H1 (cell line): Measurements from ENCODE around the gene CDK4. TPM values are rescaled to one million over a fixed set of nuclear protein-coding genes. Genes with fewer than 3 reads are reported as not detected.
A peak's percentile ranks its signal among the peaks of the same experiment; 100 is the strongest.

Experiments used
- CTCF ChIA-PET: fragments of 300-600 bp; sonication (Branson Sonifier 250); formaldehyde crosslinking; loops from one replicate; lab custom pipeline; 2021; ENCODE audit not compliant: partially characterized antibody; lab: Charles Lee
- POLR2A ChIA-PET: fragments of 300-600 bp; sonication (Branson Sonifier 250); formaldehyde crosslinking; loops from one replicate; lab custom pipeline; 2021; ENCODE audit warnings: inconsistent platforms; ENCODE audit not compliant: partially characterized antibody; lab: Charles Lee
- DNase-seq, 2 experiments: peaks; one replicate each; pipeline versions ENCODE4 v3.0.0 to v3.0.0-alpha.2; 2010 to 2022; ENCODE audit warnings: low spot score in 2 of 2, low read depth in 1 of 2, mixed read lengths in 1 of 2
- FAIRE-seq: peaks from 2 replicates; lab custom pipeline; 2011; peaks lifted over from hg19 to GRCh38; lab: Jason Lieb, UNC
- H2AFZ ChIP-seq: 2 replicates; pipeline ENCODE4 v1.8.1; 2012; ENCODE audit warnings: low read length, inconsistent platforms
- H2AK5ac ChIP-seq: 2 replicates; pipeline ENCODE4 v1.6.1; 2013; ENCODE audit warnings: low read depth, low read length
- H2BK120ac ChIP-seq: replicated peaks from 2 replicates; pipeline ENCODE3; 2013; ENCODE audit warnings: low read depth, low read length, inconsistent platforms
- H2BK12ac ChIP-seq: 2 replicates; pipeline ENCODE4 v1.6.1; 2013; ENCODE audit warnings: low read depth, low read length
- H2BK15ac ChIP-seq: 2 replicates; pipeline ENCODE4 v1.6.1; 2013; ENCODE audit warnings: low read length
- H2BK20ac ChIP-seq: 2 replicates; pipeline ENCODE4 v1.6.1; 2013; ENCODE audit warnings: low read length
- H2BK5ac ChIP-seq: 2 replicates; pipeline ENCODE4 v1.6.1; 2013; ENCODE audit warnings: low read depth, low read length
- H3K14ac ChIP-seq: 2 replicates; pipeline ENCODE4 v1.6.1; 2013; ENCODE audit warnings: inconsistent platforms; ENCODE audit not compliant: insufficient read length
- H3K18ac ChIP-seq: 2 replicates; pipeline ENCODE4 v1.6.1; 2013; ENCODE audit warnings: low read length; ENCODE audit errors: extremely low read depth
- H3K23ac ChIP-seq: 2 replicates; pipeline ENCODE4 v1.6.1; 2013; ENCODE audit warnings: inconsistent platforms; ENCODE audit not compliant: insufficient read length
- H3K23me2 ChIP-seq: 2 replicates; pipeline ENCODE4 v1.6.1; 2013; ENCODE audit warnings: low read depth, low read length
- H3K27ac ChIP-seq: 2 replicates; pipeline ENCODE4 v1.6.1; 2011; ENCODE audit warnings: low read depth, low read length, inconsistent platforms
- H3K27me3 ChIP-seq, 4 experiments: replicated peaks in 1 of 4; 1 replicate in 1 of 4; 2 replicates in 3 of 4; pipeline versions ENCODE4 v1.6.1 to v1.8.1; 2011 to 2013; ENCODE audit warnings: low read length in 3 of 4, mild to moderate bottlenecking in 3 of 4, inconsistent platforms in 2 of 4, mixed read lengths in 2 of 4, moderate library complexity in 1 of 4; ENCODE audit not compliant: control insufficient read depth in 3 of 4, insufficient read depth in 3 of 4; ENCODE audit errors: extremely low read depth in 1 of 4
- H3K36me3 ChIP-seq, 4 experiments: 2 replicates each; pipeline versions ENCODE4 v1.6.1 to v1.8.1; 2011 to 2013; ENCODE audit warnings: mild to moderate bottlenecking in 4 of 4, low read length in 3 of 4, moderate library complexity in 2 of 4, control low read depth in 1 of 4, inconsistent platforms in 1 of 4; ENCODE audit not compliant: insufficient read depth in 4 of 4, control insufficient read depth in 2 of 4
- H3K4ac ChIP-seq: replicated peaks from 2 replicates; pipeline ENCODE3; 2013; ENCODE audit warnings: low read length, low read depth, mixed read lengths, inconsistent platforms; ENCODE audit not compliant: insufficient read length
- H3K4me1 ChIP-seq, 4 experiments: replicated peaks in 1 of 4; 1 replicate in 1 of 4; 2 replicates in 3 of 4; pipeline versions ENCODE4 v1.6.1 to v1.8.1; 2011 to 2013; ENCODE audit warnings: low read length in 3 of 4, inconsistent platforms in 2 of 4, mixed read lengths in 1 of 4; ENCODE audit not compliant: insufficient read depth in 4 of 4, control insufficient read depth in 3 of 4
- H3K4me2 ChIP-seq, 2 experiments: 2 replicates each; pipeline versions ENCODE4 v1.6.1 to v1.8.1; 2011 to 2013; ENCODE audit warnings: low read depth in 2 of 2, low read length in 2 of 2, control low read depth in 1 of 2, inconsistent platforms in 1 of 2, mild to moderate bottlenecking in 1 of 2; ENCODE audit not compliant: insufficient read depth in 1 of 2
- H3K4me3 ChIP-seq, 4 experiments: fragments of 200-600, 300-600 bp in 1 of 4; sonication (generic), shearing (Covaris generic), sonication (Bioruptor Twin) in 1 of 4; 2 replicates each; pipeline versions ENCODE4 v1.5.1 to v1.8.1; 2011 to 2016; ENCODE audit warnings: low read length in 4 of 4, low read depth in 3 of 4, control low read depth in 2 of 4, inconsistent platforms in 2 of 4, mild to moderate bottlenecking in 2 of 4, mixed read lengths in 1 of 4, moderate library complexity in 1 of 4; ENCODE audit not compliant: insufficient read depth in 2 of 4; ENCODE audit errors: extremely low read depth in 1 of 4
- H3K56ac ChIP-seq: replicated peaks from 2 replicates; pipeline ENCODE3; 2013; ENCODE audit warnings: low read depth, mild to moderate bottlenecking, mixed read lengths, low read length, inconsistent platforms; ENCODE audit not compliant: insufficient read length
- H3K79me1 ChIP-seq: 2 replicates; pipeline ENCODE4 v1.6.1; 2013; ENCODE audit warnings: low read depth, low read length, control low read depth
- H3K79me2 ChIP-seq, 2 experiments: 2 replicates each; pipeline versions ENCODE4 v1.6.1 to v1.8.1; 2012 to 2013; ENCODE audit warnings: low read length in 2 of 2, mild to moderate bottlenecking in 2 of 2, inconsistent platforms in 1 of 2; ENCODE audit not compliant: insufficient read depth in 2 of 2, control insufficient read depth in 1 of 2
- H3K9ac ChIP-seq, 4 experiments: replicated peaks in 1 of 4; 1 replicate in 1 of 4; 2 replicates in 3 of 4; pipeline versions ENCODE4 v1.6.1 to v1.8.1; 2011 to 2013; ENCODE audit warnings: low read depth in 3 of 4, low read length in 3 of 4, control low read depth in 2 of 4, mild to moderate bottlenecking in 2 of 4, moderate library complexity in 2 of 4, inconsistent platforms in 1 of 4; ENCODE audit errors: extremely low read depth in 1 of 4
- H3K9me3 ChIP-seq, 2 experiments: 2 replicates each; pipeline versions ENCODE4 v1.6.1 to v1.8.1; 2012 to 2013; ENCODE audit warnings: mild to moderate bottlenecking in 2 of 2, moderate library complexity in 2 of 2, control low read depth in 1 of 2, inconsistent platforms in 1 of 2, low read depth in 1 of 2, low read length in 1 of 2, mixed read lengths in 1 of 2; ENCODE audit not compliant: insufficient read depth in 2 of 2
- H4K20me1 ChIP-seq, 2 experiments: replicated peaks in 1 of 2; 2 replicates each; pipeline versions ENCODE3 to v1.8.1; 2011 to 2013; ENCODE audit warnings: inconsistent platforms in 2 of 2, low read length in 2 of 2, mild to moderate bottlenecking in 1 of 2; ENCODE audit not compliant: insufficient read depth in 2 of 2, control insufficient read depth in 1 of 2
- H4K5ac ChIP-seq: 2 replicates; pipeline ENCODE4 v1.6.1; 2013; ENCODE audit warnings: low read length, low read depth, mixed read lengths, inconsistent platforms; ENCODE audit not compliant: insufficient read length
- H4K8ac ChIP-seq: 2 replicates; pipeline ENCODE4 v1.8.0; 2013; ENCODE audit warnings: mild to moderate bottlenecking, moderate library complexity, low read length, inconsistent platforms; ENCODE audit not compliant: insufficient read depth; ENCODE audit errors: extremely low read depth
- H4K91ac ChIP-seq: replicated peaks from 2 replicates; pipeline ENCODE3; 2013; ENCODE audit warnings: low read length, mixed read lengths, inconsistent platforms; ENCODE audit not compliant: insufficient read length
- ATF2 ChIP-seq: IDR thresholded peaks from 2 replicates; pipeline ENCODE4 v1.6.1; 2012; ENCODE audit warnings: low read length, inconsistent platforms
- BCL11A ChIP-seq, 2 experiments: IDR thresholded peaks; one replicate each; pipeline ENCODE4 v1.6.1; 2011; ENCODE audit warnings: low read depth in 2 of 2, low read length in 2 of 2, mild to moderate bottlenecking in 2 of 2
- CREB1 ChIP-seq: IDR thresholded peaks from 2 replicates; pipeline ENCODE4 v1.6.1; 2012; ENCODE audit warnings: inconsistent platforms
- FOSL1 ChIP-seq: IDR thresholded peaks from 2 replicates; pipeline ENCODE4 v1.6.1; 2011; ENCODE audit warnings: mild to moderate bottlenecking, low read depth, low read length, moderate library complexity; ENCODE audit not compliant: insufficient read depth
- POLR2A ChIP-seq, 2 experiments: IDR thresholded peaks; 1 replicate in 1 of 2; 2 replicates in 1 of 2; pipeline ENCODE4 v1.6.1; 2011; ENCODE audit warnings: low read depth in 2 of 2, low read length in 2 of 2, mild to moderate bottlenecking in 2 of 2; ENCODE audit errors: control extremely low read depth in 1 of 2
- POU5F1 ChIP-seq: IDR thresholded peaks from 2 replicates; pipeline ENCODE4 v1.6.1; 2011; ENCODE audit warnings: low read depth, mild to moderate bottlenecking, low read length, moderate library complexity
- SIN3A ChIP-seq, 2 experiments: IDR thresholded peaks in 1 of 2; conservative IDR thresholded peaks in 1 of 2; 2 replicates each; pipeline ENCODE4 v1.6.1; 2011 to 2012; ENCODE audit warnings: low read length in 2 of 2, improper control_type of control experiment in 1 of 2, low read depth in 1 of 2, mild to moderate bottlenecking in 1 of 2
- WGBS, 2 experiments: shearing (Covaris generic) in 1 of 2; methylation state at CpG; one replicate each; pipeline versions ENCODE4 v1.1.6 to v1.1.7; 2013 to 2015; ENCODE audit warnings: low lambda C conversion rate in 2 of 2, mixed read lengths in 2 of 2, inconsistent platforms in 1 of 2, low coverage in 1 of 2, missing lambda C conversion rate in 1 of 2; ENCODE audit not compliant: insufficient replicate concordance in 2 of 2, insufficient coverage in 1 of 2, insufficient read length in 1 of 2; ENCODE audit errors: extremely low coverage in 1 of 2, missing lambda C conversion rate in 1 of 2; 5-methylcytosine and 5-hydroxymethylcytosine counted together
- polyA plus RNA-seq, 7 experiments: library from polyadenylated mRNA; depleted of rRNA in 3 of 7; stranded (reverse) in 5 of 7; unstranded in 2 of 7; fragments of >200 nt in 5 of 7; fragments of 200-250 nt in 2 of 7; gene quantifications; 1 replicate in 5 of 7; 2 replicates in 1 of 7; 4 replicates in 1 of 7; pipeline versions ENCODE4 v1.2.1 to v1.2.3, GENCODE V29; 2011 to 2013; ENCODE audit warnings: missing spikeins in 2 of 7, mixed read lengths in 2 of 7
- total RNA-seq: library from RNA; stranded (reverse); fragmentation: NEBNext Ultra II Directional; extraction: Animal tissue kit (Norgen Biotek cat#: 25700); gene quantifications from 2 replicates; pipeline ENCODE4 v1.2.1, GENCODE V29; 2021
- TF ChIP-seq, protein P1 (sequence below): IDR thresholded peaks from 2 replicates; pipeline ENCODE4 v1.6.1; 2012; ENCODE audit warnings: inconsistent platforms

The CDK4 gene
- total and polyA plus RNA-seq, 2 of the 8 experiments (the other 6 are each of a cell fraction or from before 2014, with no cell fraction given), result 174 to 368 TPM

DNA sequence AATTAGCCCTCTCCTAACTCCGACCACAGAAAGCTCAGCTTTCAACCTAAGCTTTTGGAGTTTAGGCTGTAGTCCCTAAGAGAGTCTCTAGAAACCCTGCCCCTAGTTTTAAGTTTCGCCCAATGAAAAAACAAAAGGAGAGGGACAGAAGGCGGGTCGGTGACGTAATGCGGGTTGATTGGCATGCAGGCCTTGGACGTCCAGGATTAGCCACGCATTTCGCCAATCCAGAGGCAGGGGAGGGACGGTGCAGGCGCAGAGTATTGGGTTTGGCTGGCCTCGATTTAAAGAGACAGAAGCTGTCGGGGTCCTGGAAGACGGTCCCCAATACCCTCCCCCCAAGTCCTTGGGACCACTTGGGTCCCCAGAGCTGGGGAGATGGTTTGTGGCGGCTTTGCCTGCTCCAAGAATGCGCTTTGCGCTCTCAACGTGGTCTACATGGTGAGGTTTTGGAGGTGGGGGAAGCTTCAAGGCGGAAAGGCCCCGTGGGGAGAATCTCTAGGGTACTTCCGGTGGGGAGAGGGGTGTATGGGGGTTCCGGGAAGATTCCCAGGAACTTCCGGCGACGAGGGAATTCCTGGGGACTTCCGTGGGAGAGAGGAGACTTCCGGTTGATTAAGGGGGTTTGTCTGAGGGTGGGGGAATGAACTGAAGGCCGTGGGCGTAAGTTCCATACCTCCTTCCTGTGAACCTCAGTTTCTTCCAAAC, 7.2 kb downstream of the CDK4 start, which contains the start of gene TSPAN31:
Gene TSPAN31 (plus strand): TSS at position 263 of the 708 bp plus-strand sequence. CDS start 116 bp downstream, at position 379.
- peak within 1 kb of the TSS; percentile 96 for H4K5ac ChIP-seq
- FAIRE-seq (peak; percentile 68), DNase-seq (peak; percentile 91)
- H3K9ac ChIP-seq, result peak within 1 kb of the TSS; percentile 45 to 88 (median 84)
- H3K23me2 ChIP-seq, result peaks cover 4% of the 10 kb centered on the region
- H3K4me2 ChIP-seq, result peak within 1 kb of the TSS; percentile 91 to 97
- 3% methylated on average over 29 of the region's 29 CpGs; no CpG with 5 or more reads in 1 of the 2 experiments for WGBS, 2 experiments
- peak within 1 kb of the TSS; percentile 89 for H3K27ac ChIP-seq
- CTCF ChIA-PET, result interaction anchor here (1.0 to 2.0 kb wide), 9 partner anchors 8 to 161 kb away, joined by 3 to 7 read pairs (median 5); partner anchors contain the start of gene TSFM
- POLR2A ChIA-PET, result interaction anchor here (0.7 to 4.4 kb wide), 30 partner anchors 8 to 515 kb away, joined by 3 to 35 read pairs (median 4); partner anchors contain the start of genes ARHGEF25, CYP27B1, DCTN2 and EEF1AKMT3
- no peak within 1 kb of the TSS for H3K14ac ChIP-seq
- peaks cover 0 to 2% of the 10 kb centered on the region in 2 experiments for H4K20me1 ChIP-seq
- peak within 1 kb of the TSS; percentile 84 for H4K91ac ChIP-seq
- peak within 1 kb of the TSS; percentile 53; the same call in 1 of the 2 replicates for H2BK15ac ChIP-seq
- H3K4me3 ChIP-seq, result peak within 1 kb of the TSS; percentile 66 to 85 (median 74)
- H2AK5ac ChIP-seq, result peak within 1 kb of the TSS; percentile 27; the same call in 1 of the 2 replicates
- H2AFZ ChIP-seq, result peak within 1 kb of the TSS; percentile 31; the same call in 1 of the 2 replicates
- no peak within 1 kb of the TSS for H3K56ac ChIP-seq
- H3K23ac ChIP-seq, result no peak within 1 kb of the TSS
- peaks cover 18 to 39% (median 29%) of the 10 kb centered on the region in 4 experiments for H3K36me3 ChIP-seq
- peaks cover 6 to 21% (median 17%) of the 10 kb centered on the region in 4 experiments for H3K27me3 ChIP-seq
- peak within 1 kb of the TSS; percentile 76 for H2BK5ac ChIP-seq
- H4K8ac ChIP-seq, result peak within 1 kb of the TSS; percentile 94; the same call in 1 of the 2 replicates
- H2BK12ac ChIP-seq, result peak within 1 kb of the TSS; percentile 92
- H3K79me2 ChIP-seq, result no peaks in the 10 kb centered on the region
- no peaks in the 10 kb centered on the region for H3K9me3 ChIP-seq
- peaks cover 0 to 5% (median 4%) of the 10 kb centered on the region in 4 experiments; a peak in 5 of 7 replicates for H3K4me1 ChIP-seq
- H3K79me1 ChIP-seq, result peaks cover 6% of the 10 kb centered on the region
- peak within 1 kb of the TSS; percentile 100 for H3K18ac ChIP-seq
- H3K4ac ChIP-seq, result peak within 1 kb of the TSS; percentile 89
- H2BK20ac ChIP-seq, result no peak within 1 kb of the TSS
- peak within 1 kb of the TSS; percentile 39 for H2BK120ac ChIP-seq
- TF ChIP-seq ATF2 (peak; percentile 98), POU5F1 (no peak), SIN3A (conservative IDR thresholded peaks at IDR 0.05 in 1 of 2, IDR thresholded peaks at IDR 0.05 in 1 of 2; ENCODE audit: low read depth in 1 of 2, low read length in 2 of 2) (peak in 1 of 2 experiments; percentile 82; a peak in 1 of 4 replicates), CREB1 (peak; percentile 13), FOSL1 (no peak), BCL11A (IDR thresholded peaks at IDR 0.05; ENCODE audit: low read depth in 2 of 2, low read length in 2 of 2) (no peak), POLR2A (IDR thresholded peaks at IDR 0.05; ENCODE audit: control extremely low read depth in 1 of 2, low read depth in 2 of 2, low read length in 2 of 2) (peak; percentile 85 to 95)
- TF ChIP-seq, protein P1, sequence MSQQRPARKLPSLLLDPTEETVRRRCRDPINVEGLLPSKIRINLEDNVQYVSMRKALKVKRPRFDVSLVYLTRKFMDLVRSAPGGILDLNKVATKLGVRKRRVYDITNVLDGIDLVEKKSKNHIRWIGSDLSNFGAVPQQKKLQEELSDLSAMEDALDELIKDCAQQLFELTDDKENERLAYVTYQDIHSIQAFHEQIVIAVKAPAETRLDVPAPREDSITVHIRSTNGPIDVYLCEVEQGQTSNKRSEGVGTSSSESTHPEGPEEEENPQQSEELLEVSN, result no peak
